CD4-positive, alpha-beta T cell treated with Interferon gamma for 1 hour (primary cell): ENCODE results near the gene CLTC.

Experiments
- DNase-seq: peaks from one replicate; pipeline ENCODE4 v3.0.0-alpha.2; 2020

CLTC gene

DNA sequence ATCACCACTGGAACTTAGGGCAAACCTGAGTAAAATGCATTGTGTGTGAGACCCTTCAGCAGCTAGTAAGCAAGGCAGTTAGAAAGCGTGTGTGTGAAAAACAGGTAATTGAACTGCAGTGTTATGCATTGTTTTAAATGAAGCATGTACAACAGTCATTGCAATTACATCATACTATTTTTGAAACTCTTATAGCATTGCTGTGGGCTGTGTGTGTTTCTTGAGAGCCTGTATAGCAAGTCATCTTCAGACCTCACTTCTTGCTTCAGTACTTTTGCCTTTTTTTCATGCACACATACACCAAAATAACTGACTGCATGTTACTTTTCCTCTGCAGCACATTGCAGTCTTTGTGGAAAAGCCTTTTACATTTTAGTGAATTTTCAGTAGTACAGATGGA, 68.3 kb downstream of the CLTC start:
- DNase-seq: no peak

DNA sequence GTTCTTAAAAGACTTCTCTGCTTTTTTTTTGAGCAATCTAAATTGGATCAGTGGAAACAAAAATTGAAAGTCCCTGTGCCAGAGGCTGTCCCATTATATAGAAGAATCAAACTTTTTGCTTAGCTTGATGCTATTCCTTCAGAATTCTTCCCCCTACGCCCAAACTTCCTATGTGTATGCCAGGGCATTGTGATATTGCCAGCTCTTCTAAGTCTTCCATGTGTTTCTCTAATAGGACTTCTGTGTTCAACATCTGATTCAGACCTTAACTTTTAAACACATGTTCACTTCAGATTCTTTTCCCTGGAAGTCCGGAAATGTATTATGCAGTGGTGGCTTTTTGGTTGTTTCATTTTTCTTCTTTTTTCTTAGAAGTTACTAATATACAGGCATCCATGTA, 68.8 kb downstream of the CLTC start:
- DNase-seq: no peak

DNA sequence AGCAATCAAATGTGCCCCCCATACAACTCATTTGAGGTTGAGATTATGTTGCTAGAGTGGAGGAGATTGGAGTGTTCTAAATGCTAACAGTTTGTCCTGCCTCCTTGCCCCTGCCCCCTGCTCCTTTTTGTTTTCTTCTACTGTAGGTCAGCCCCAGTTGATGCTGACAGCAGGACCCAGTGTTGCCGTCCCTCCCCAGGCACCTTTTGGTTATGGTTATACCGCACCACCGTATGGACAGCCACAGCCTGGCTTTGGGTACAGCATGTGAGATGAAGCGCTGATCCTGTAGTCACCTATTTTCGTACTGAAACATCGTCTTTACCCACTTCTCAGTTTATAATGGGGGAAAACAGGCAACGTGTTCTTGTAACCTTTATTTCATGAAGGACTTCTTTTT, 73.9 kb downstream of the CLTC start:
- DNase-seq: no peak

DNA sequence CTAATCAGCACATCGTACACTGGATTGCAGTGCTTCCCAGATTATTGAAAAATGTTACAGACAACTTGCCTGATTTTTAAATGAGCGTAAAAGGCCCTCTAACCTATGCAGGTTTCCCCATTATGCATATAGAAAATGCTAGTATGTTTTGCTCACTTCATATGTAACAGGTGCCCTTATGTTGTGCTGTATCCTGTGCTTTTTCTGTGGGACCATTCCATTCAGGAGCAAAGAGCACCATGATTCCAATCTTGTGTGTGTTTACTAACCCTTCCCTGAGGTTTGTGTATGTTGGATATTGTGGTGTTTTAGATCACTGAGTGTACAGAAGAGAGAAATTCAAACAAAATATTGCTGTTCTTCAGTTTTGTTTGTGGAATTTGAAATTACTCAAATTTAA, 74.6 kb downstream of the CLTC start:
- DNase-seq: no peak

DNA sequence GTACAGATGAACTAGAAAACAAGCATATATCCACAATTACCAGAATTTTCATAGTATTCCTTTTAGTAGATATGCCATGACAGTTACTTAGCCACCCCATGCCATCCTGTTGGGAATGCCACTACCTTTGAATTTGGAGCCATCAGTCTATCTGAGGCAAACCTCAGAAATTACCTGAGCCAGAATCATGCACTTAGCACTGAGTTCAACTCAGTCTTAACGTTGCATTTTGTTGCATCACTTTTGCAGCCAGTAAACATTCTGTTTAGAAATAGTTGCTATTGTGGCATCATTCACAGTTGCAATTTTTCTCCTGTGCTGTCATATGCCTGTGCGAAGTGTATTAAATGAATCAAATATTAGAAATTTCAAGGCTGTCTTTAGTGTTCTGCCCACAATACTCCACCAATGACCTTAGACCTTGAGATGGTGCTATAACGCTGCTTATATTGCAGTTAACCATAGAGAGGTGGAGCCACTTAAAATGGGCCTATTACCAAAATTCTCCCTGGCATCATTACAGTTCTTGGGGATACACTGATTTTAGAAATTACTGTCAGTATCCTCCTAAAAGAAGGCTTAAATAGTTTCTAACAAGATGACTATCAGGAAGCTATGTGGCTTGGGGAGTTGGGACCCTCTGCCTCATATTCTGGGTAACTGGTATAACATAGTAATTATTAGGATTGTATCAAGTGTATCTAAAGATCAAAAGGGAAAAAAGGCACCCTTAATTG, 76.4 kb downstream of the CLTC start:
- DNase-seq: no peak

DNA sequence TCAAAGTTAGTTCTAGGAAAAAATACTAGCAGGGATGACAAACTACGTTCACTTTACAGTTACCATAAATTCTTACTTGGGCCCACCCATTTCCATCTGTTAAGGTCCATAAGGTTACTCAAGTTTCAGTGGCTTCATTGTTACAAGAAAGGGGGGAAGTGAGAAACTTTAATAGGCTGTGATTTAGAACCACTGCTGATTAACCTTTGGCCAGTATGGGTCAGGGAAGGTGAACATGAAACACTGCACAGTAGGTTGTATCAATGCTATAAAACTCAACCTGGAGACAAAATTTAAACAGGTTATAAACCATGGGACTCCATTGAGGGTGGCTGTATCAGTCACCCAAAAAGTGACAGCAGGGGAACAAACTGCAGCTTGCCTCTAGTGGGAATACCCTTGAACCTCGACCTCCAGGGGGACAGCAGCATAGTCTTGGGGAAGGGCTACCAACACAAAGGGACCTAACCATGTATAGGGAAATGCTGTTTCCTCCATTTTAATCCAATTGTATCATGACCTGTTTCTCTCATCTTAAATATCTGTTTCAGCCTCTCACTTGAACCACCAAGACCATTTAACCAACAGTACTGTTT, 77.1 kb downstream of the CLTC start:
- DNase-seq: no peak

DNA sequence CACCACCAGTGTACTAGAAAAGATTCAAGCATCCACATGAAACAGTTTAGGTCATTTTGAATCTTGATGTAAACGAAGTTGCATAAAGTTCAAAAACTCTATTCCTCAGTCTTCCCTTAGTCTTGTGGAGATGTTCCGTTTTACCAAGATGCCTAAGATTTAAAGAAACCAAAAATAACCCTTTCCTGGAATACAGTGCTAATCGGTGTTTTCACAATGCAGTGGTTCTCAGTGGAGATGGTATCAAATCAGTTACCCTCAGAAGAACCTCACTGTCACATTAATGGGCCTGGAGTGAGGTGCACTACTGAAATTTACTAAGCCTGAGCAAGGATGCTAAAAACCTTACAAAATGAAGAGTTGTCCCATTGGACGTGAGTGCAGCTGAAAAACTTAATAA, 78.4 kb downstream of the CLTC start:
- DNase-seq: no peak

DNA sequence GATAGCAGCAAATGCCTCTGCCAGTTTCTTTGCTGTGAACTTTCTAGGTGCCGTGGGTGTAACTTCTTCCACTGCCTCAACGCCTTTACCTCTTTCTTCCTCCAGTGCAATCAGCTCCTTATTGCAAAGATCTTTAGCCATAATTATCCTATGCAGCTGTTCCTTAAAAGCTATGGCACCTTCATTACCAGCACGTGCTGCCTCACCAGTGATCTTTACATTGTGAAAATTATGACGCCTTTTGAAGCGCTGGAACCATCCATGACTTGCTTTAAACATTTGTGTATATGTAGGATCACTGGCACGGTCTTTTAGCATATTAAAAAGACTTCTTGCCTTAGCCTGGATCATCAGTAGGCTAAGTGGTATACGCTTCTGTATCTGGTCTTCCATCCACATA, 79.5 kb downstream of the CLTC start:
- no peak for DNase-seq

DNA sequence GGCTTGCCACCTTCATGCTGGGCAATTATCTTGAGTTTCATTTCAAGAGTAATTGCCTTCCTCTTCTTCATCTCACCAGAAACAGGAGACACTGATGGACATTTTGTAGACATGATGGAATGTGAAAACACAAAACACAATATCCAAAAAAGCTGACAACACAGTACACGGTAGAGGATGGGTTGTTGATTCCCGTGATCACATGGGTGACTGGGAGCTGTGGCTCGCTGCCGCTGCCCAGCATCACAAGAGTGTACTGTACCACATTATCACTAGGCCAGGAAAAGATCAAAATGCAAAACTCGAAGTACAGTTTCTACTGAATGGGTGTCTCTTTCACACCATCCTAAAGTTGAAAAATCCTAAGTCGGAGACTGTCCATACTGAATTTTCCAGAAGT, 80.1 kb downstream of the CLTC start:
- no peak for DNase-seq

DNA sequence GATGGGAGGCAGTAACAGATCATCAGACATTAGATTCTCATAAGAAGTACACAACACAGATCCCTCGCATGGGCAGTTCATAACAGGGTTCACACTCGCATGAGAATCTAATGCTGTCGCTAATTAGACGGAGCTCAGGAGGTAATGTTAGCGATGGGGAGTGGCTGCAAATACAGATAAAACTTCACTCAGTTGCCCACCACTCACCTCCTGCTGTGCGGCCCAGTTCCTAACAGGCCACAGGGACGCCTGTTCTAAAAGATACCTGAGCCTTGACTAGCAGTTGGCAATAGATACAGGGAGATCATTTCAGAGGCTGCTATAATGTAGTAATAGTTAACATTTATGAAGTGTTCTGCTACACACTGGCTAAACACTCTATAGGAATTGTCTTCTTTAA, 82.6 kb downstream of the CLTC start:
- no peak for DNase-seq

DNA sequence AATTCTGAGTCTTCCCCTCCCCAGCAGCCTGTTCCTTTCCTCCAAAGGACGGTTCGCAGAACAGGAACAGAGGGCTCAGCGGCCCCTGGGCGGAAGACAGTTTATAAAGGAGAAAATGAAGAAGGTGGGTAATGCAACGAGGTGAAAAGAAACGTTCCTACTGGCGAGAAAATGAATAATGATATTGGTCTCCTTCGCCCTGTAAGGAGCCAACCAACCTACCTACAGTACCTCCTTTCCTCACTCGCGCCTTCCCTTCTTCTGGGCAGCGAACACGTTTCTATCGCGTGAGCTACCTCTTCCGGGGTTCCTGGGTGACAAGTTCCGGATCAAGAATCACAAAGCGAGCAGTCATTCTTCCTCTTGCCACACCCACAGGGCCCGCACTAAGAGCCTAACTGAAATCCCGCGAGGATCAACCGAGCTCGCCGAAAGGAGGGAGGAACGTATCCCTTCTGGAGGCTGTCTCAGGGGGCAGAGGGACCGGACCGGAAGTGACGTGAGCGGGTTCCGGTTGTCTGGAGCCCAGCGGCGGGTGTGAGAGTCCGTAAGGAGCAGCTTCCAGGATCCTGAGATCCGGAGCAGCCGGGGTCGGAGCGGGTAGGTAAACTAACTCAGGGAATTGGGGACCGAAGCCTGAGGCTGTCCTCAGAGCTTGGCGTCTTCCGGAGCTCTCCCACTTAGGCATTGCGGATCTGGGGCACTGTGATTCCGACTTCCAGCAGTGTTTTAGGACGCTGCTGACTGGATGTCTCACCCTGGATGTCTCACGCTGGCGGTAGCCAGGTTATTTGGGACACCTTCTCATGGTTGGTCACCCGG, 87.7 kb downstream of the CLTC start, which contains the start of the genes PTRH2 and VMP1:
PTRH2 (minus strand) TSS at position 282 of the 822 bp plus-strand sequence. CDS start 9,452 bp downstream, outside the sequence.
VMP1 (plus strand) TSS at position 506 of the 822 bp plus-strand sequence. CDS start 23,793 bp downstream, outside the sequence.
- DNase-seq: peak; percentile 95

DNA sequence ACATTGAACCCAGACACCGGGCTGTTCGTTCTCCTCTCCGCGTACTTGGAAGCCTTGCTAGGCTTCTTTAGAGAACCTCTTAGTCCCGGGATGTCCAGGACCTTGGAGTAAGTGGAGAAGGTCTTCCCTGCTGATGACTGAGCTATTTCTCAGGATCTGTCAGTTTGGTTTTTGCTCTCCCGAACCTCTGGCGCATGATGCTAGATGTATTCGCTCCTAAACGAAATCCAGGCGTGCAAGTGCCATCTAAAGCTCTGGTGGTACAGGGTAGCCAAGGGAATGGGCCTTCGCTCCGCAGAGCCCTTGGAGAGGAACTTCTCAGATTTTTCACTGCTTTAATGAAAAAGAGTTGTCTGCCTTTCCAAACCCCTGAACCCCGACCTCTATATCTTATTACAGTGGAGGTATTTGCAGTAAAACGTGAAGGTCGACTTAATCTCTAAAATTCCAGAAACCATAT, 88.3 kb downstream of the CLTC start:
- DNase-seq: no peak

DNA sequence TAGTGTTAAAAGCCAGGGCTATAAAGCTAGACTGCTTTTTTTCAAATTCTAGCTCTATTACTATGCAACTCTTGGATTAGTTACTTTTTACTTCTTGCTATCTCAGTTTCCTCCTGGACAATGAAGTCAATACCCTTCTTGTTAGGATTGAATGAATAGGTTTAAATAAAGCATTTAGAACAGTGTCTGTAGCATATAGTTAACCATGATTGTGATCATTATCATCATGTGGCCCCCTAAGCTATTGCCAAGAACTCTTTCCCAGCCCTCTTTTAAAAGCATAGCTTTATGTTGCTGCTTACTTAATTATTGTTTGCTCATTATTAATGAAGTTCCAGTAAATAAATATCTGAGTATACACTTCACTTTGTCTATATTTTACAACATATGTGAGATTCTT, 92.2 kb downstream of the CLTC start:
- no peak for DNase-seq

DNA sequence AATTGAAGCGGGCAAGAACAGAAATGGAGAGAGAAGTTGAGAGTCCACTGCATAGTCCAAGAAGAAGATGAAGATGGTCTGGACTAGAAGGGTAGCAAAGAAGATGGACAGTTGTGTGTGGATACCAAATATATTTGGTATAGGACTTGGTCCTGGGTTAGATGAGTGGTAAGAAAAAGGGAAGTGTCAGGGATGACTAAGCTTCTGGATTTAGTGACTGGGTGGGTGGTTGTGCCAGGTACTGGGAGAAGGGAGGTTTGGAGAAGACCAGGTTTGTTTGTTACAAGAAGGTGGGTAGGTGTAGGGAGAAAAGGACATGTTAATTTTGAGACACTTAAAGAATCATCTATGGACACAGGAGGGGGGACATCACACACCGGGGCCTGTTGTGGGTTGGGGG, 93.2 kb downstream of the CLTC start:
- DNase-seq: no peak

DNA sequence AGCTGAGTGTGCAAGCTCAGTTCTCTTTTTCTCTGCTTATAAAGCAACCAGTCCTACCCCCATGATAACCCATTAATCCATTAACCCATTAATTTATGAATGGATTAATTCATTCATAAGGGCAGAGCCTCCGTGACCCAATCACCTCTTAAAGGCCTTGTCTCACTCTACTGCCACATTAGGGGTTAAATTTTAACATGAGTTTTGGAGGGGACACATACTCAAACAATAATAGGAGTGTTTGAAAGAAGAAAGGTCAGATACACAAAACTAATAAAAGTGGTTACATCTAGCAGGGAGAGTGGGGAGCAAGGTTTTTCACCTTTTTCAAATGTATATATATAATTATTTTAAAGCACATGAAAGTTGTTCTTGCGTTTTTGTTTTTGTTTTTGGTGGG, 94.6 kb downstream of the CLTC start:
- no peak for DNase-seq

DNA sequence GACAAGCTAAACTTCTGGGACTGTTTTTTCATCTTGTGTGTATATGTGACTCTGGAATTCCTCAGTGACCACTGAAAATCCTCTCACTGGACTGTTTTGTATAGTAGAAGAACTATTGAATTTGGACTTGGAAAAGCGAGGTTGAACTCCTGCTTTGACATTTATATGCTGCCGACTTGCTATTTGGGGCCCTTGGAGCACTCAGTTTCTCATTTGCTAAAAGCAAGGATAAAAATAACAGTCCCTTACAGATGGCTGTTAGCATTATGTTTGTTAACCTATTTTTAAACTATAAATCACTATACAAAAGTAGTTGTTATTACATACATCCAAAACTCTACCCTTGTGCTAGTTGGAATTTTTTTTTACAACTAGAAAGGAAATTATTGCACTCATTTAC, 96.7 kb downstream of the CLTC start:
- DNase-seq: no peak

DNA sequence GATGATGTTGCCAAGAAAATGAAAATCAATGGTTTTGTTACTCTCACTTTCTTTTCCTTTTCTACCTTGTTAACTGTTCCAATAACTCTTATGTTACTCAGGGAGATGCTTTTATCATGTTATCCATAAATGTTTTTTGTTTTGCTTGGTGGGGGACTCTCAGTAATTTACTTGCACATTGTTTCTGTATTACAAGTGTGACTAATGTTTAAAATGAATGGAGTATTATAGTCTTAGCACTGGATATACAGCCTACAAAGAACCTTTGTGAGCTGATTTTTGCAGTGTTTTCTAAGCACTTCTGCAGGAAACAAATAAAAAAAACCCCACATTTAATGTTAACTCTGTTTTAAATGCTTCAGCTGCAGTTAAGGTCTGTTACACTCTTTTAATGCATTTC, 99.8 kb downstream of the CLTC start:
- no peak for DNase-seq

DNA sequence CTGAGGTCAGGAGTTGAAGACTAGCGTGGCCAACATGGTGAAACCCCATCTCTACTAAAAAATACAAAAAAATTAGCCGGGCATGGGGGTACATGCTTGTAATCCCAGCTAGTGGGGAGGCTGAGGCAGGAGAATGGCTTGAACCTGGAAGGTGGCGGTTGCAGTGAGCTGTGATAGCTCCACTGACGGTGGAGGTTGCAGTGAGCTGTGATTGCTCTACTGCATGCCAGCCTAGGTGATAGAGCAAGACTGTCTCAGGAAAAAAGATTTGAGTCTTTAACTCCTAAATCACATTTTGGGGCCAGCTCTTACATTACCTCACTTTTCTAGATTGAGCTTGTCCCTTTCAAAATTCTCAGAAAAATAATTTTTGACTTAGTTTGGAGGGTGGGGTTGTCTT, 102.9 kb downstream of the CLTC start:
- DNase-seq: no peak

DNA sequence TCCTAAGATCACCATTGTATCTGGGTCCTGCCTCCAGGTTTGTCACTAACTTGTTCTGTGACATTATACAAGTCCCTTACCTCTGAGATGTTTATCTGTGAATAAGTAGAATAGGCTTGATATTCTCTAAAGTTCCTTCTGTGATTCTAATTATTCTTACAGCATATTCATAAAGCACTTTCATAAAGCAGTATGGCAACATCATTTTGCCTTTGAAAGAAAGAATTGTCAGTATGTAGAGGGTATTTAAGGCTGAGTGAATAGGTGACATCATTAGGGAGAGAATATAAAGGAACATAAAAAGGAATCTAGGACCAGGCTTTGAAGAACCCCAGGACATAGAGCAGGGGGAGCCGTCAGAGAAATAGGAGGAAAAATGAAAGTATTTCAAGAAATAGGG, 103.3 kb downstream of the CLTC start:
- no peak for DNase-seq

DNA sequence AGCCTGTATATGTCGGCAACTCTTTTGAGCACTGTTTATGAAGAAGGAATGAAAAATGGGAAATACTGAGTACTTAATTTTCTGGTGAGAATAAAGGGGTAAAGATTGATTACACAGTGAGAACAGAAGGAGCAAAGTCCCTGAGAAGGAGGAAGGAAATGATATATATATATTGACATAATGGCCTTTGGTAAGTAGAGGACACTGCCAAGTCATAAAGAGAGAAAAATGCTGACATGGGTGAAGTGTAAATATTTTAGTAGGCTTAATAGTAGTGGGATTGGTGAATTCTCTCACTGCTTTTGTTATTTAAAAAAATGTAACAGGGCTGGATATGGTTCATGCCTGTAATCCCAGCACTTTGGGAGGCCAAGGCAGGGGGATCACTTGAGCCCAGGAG, 103.9 kb downstream of the CLTC start:
- DNase-seq: no peak

DNA sequence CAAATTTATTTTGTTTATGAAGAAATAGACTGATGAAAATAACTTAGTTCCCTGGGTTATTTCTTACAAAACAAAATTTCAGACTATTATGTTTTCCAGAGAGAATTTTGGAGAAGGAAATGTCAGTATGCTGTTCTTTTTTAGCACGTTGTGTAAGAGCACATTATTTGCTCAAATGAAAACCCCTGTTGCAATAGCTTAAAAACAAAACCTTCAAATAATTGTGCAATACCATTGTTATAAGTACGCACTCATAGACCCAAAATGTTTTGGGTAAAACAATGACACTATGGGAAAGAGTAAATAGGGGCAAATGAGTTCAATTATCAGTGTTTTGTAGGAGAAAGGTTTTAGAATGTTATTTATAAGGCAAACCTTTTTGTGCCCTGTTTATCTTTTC, 106.0 kb downstream of the CLTC start:
- DNase-seq: no peak

DNA sequence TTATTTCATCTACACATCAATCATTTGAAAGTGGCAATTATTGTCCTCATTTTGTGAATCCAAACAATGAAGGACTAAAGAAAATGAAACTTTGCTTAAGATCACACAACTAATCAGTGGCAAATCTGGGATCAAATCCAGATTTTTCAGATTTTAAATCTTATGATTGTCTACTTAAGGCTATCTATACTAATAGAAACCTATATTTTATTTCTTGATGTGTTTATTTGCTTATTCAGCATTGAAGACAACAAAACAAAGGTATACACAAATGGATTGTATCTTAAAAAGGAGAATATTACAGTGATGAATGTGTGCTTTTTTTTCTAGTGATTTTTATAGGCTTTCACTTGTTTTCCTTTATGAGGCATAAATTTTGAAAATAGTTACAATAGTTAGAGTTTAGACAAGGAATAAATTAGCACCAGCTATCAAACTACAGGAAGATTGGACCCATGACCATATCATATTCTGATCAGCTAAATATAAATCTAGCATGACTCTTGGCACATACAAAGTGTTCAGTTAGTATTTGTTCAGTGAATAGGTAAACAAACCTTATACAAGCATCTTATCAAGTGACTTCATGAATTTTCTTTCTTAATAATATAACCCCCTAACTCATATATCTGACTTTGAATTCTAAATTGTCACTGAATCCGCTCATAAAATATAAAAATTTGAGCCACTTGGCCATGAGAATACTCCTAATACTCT, 108.3 kb downstream of the CLTC start:
- DNase-seq: no peak

DNA sequence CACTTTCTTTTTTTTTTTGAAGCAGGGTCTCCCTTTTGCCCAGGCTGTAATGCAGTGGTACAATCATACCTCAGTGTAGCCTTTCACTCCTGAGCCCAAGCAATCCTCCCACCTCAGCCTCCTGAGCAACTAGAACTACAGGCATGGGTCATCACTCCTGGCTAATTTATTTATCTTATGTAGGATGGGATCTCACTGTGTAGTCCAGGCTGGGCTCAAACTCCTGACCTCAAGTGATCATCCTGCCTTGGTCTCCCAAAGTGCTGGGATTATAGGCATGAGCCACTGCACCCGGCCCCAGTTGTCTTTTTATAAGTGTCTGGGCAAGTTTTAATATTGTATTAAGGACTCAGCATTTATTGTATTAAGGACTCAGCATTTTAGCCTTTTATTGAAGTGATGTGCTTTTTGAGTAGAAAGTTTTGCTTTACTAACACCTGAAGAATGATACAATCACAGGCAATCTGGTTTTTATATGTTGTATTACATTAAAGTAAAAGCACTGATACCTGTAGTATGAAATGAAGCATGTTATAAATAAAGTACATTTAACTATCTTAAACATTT, 110.7 kb downstream of the CLTC start:
- DNase-seq: no peak
